PC-3 (cell line): Measurements from ENCODE around the gene FLNB. TPM values are rescaled to one million over a fixed set of nuclear protein-coding genes. Genes with fewer than 3 reads are reported as not detected.

ENCODE experiments used
- ATAC-seq: fragments of 200-7000 bp; cut with Tn5 transposase; 2 replicates; pipeline ENCODE4 v1.9.1; 2020; ENCODE audit warnings: mild to moderate bottlenecking, moderate library complexity
- BruUV-seq: library from RNA; stranded (reverse); fragments of 400-500 nt; replicated peaks from 2 replicates; lab custom pipeline; 2021; lab: Mats Ljungman, UMichigan
- CTCF ChIA-PET: fragments of 300-600 bp; sonication (Branson Sonifier 250); formaldehyde crosslinking; loops from one replicate; lab custom pipeline; 2022; ENCODE audit warnings: antibody characterized with exemption; lab: Charles Lee
- POLR2A ChIA-PET: fragments of 300-600 bp; sonication (Branson Sonifier 250); formaldehyde crosslinking; loops from one replicate; lab custom pipeline; 2022; ENCODE audit warnings: antibody characterized with exemption; ENCODE audit not compliant: unreplicated experiment; lab: Charles Lee
- DNase-seq: peaks from one replicate; pipeline ENCODE4 v3.0.0-alpha.2; 2015
- H2AFZ ChIP-seq: fragments of 300-600 bp; sonication (generic); 2 replicates; pipeline ENCODE4 v1.6.0; 2016; ENCODE audit warnings: antibody characterized with exemption, low read length
- H3F3A ChIP-seq: fragments of 300-600 bp; sonication (generic); one replicate; pipeline ENCODE4 v1.6.0; 2017; ENCODE audit warnings: antibody characterized with exemption, low read length, control low read depth, mild to moderate bottlenecking; ENCODE audit not compliant: unreplicated experiment
- H3K27ac ChIP-seq: fragments of 300-600 bp; sonication (generic); 2 replicates; pipeline ENCODE4 v1.5.1; 2016; ENCODE audit warnings: mild to moderate bottlenecking, low read length
- H3K27me3 ChIP-seq: fragments of 300-600 bp; sonication (generic); 2 replicates; pipeline ENCODE4 v1.6.1; 2016; ENCODE audit warnings: low read length, mixed read lengths
- H3K36me3 ChIP-seq: fragments of 300-600 bp; sonication (generic); 2 replicates; pipeline ENCODE4 v1.6.1; 2016; ENCODE audit warnings: low read depth, mixed run types, low read length, mixed read lengths
- H3K4me1 ChIP-seq: fragments of 300-600 bp; sonication (generic); 2 replicates; pipeline ENCODE4 v1.5.1; 2016; ENCODE audit warnings: low read length; ENCODE audit not compliant: insufficient read depth
- H3K4me2 ChIP-seq: fragments of 300-600 bp; sonication (generic); 2 replicates; pipeline ENCODE4 v1.6.0; 2016; ENCODE audit warnings: low read length
- H3K4me3 ChIP-seq: fragments of 300-600 bp; sonication (generic); 2 replicates; pipeline ENCODE4 v1.5.1; 2016; ENCODE audit warnings: mild to moderate bottlenecking, low read length, mixed read lengths
- H3K79me2 ChIP-seq: fragments of 300-600 bp; sonication (generic); 2 replicates; pipeline ENCODE4 v1.6.1; 2017; ENCODE audit warnings: low read length, mixed read lengths
- H3K9ac ChIP-seq: fragments of 300-600 bp; sonication (generic); 2 replicates; pipeline ENCODE4 v1.6.0; 2016; ENCODE audit warnings: mild to moderate bottlenecking, low read length
- H3K9me2 ChIP-seq: fragments of 300-600 bp; sonication (generic); replicated peaks from 2 replicates; pipeline ENCODE4 v1.6.1; 2016; ENCODE audit warnings: mixed run types, low read length, mixed read lengths
- H3K9me3 ChIP-seq: fragments of 300-600 bp; sonication (generic); 2 replicates; pipeline ENCODE4 v1.6.1; 2016; ENCODE audit warnings: low read length, mixed read lengths
- H4K20me1 ChIP-seq: fragments of 300-600 bp; sonication (generic); 2 replicates; pipeline ENCODE4 v1.6.1; 2016; ENCODE audit warnings: low read length, mixed read lengths
- CTCF ChIP-seq: fragments of 300-600 bp; sonication (generic); conservative IDR thresholded peaks from 2 replicates; pipeline ENCODE4 v1.5.1; 2017; ENCODE audit warnings: antibody characterized with exemption, low read depth, mild to moderate bottlenecking, low read length
- EZH2 ChIP-seq: fragments of 300-600 bp; sonication (generic); IDR thresholded peaks from one replicate; pipeline ENCODE4 v1.6.1; 2017; ENCODE audit warnings: antibody characterized with exemption, mild to moderate bottlenecking, low read length; ENCODE audit not compliant: unreplicated experiment
- EZH2phosphoT487 ChIP-seq: fragments of 300-600 bp; sonication (generic); IDR thresholded peaks from 2 replicates; pipeline ENCODE4 v1.6.1; 2018; ENCODE audit warnings: mild to moderate bottlenecking, antibody characterized with exemption, low read length, borderline replicate concordance
- intact Hi-C: fragments of 100-400 bp; cut with micrococcal nuclease; formaldehyde crosslinking; loops from 2 replicates; pipeline ENCODE4 v1.9.0; 2023
- total RNA-seq: library from RNA; depleted of rRNA; stranded (reverse); fragments of >200 nt; gene quantifications from 2 replicates; pipeline ENCODE4 v1.2.3, GENCODE V29; 2014

Gene FLNB
- total RNA-seq, 1 experiment from 2014 or later, result 505 TPM

GRCh38 chr3:58129041-58129770 lies 121.0 kb downstream of the FLNB start:
- TF ChIP-seq EZH2phosphoT487 (no peak), EZH2 (no peak), CTCF (no peak)
- DNase-seq, result no peak
- Histone ChIP-seq H3K27me3 (no peaks in the 10 kb centered on the region), H3K79me2 (0 out of 2 replicates have a peak, but pooled peaks cover 20% of the 10 kb centered on the region), H3K4me1 (no peaks in the 10 kb centered on the region), H4K20me1 (peaks cover 18% of the 10 kb centered on the region; the same call in 1 of the 2 replicates), H3K4me3 (no peak overlapping the region), H2AFZ (no peak overlapping the region), H3K4me2 (no peak overlapping the region), H3F3A (peaks cover 9% of the 10 kb centered on the region), H3K9me2 (no peaks in the 10 kb centered on the region), H3K27ac (no peak overlapping the region), H3K9me3 (no peaks in the 10 kb centered on the region), H3K36me3 (peaks cover 91% of the 10 kb centered on the region), H3K9ac (no peak overlapping the region)
- ChIA-PET CTCF (no interaction called here), POLR2A (no interaction called here)
- intact Hi-C loops, result no loop called here
- no TSS peak for BruUV-seq
- no peak for ATAC-seq

GRCh38 chr3:58130591-58130990 lies 122.4 kb downstream of the FLNB start:
- Histone ChIP-seq H3K4me2 (no peak overlapping the region), H4K20me1 (peaks cover 15% of the 10 kb centered on the region; the same call in 1 of the 2 replicates), H3K36me3 (peaks cover 92% of the 10 kb centered on the region), H3K79me2 (0 out of 2 replicates have a peak, but pooled peaks cover 20% of the 10 kb centered on the region), H2AFZ (no peak overlapping the region), H3K4me3 (no peak overlapping the region), H3K27me3 (no peaks in the 10 kb centered on the region), H3K9ac (no peak overlapping the region), H3F3A (peaks cover 2% of the 10 kb centered on the region), H3K9me3 (no peaks in the 10 kb centered on the region), H3K27ac (no peak overlapping the region), H3K4me1 (no peaks in the 10 kb centered on the region), H3K9me2 (no peaks in the 10 kb centered on the region)
- TF ChIP-seq EZH2 (no peak), CTCF (no peak), EZH2phosphoT487 (no peak)
- intact Hi-C loops, result no loop called here
- ChIA-PET CTCF (no interaction called here), POLR2A (no interaction called here)
- no peak for DNase-seq
- no TSS peak for BruUV-seq
- no peak for ATAC-seq
